ENCODE data around the gene FUT7.
"Not testable (repeated sequence)": the region's sequence is repeated elsewhere in the genome, so short reads cannot be mapped to it uniquely, and the experiment has no call there.

FUT7 gene

DNA sequence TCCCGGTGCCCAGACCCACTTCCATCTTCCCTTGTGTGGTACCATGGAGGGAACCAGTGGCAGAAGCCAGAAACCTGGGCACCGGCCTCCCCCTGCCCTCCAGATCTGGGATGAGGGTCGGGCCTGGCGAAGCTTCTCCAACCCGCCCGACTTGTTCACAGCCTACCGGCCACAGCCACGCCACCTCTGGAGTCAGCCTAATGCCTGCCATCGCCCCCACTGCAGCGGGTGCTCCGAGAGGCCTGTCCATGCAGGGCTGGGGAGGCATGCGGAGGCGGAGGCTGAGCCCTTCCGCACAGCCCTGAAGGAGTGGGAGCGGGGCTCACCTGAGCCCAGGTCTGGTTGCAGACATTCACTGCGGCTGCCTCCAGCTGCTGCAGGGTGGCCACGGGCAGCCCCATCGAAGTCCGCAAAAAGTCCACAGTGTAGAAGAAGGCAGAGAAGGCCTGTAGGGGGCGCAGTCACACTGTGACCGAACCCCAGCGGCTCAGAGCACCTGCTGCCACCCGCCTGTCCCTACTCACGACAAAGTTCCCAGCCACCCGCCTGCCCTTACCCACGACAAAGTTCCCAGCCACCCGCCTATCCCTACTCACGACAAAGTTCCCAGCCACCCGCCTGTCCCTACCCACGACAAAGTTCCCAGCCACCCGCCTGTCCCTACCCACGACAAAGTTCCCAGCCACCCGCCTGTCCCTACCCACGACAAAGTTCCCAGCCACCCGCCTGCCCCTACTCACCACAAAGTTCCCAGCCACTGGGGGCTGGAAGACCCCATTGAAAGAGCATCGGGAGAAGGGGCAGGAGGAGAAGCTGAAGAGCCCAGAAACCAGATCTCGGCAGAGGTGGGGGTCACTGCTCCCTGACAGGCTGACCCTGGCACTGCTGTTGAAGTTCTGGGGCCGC is 17.9 kb upstream of the FUT7 start:
- peak; percentile 59 for DNase-seq (ENCODE audit: low spot score)

DNA sequence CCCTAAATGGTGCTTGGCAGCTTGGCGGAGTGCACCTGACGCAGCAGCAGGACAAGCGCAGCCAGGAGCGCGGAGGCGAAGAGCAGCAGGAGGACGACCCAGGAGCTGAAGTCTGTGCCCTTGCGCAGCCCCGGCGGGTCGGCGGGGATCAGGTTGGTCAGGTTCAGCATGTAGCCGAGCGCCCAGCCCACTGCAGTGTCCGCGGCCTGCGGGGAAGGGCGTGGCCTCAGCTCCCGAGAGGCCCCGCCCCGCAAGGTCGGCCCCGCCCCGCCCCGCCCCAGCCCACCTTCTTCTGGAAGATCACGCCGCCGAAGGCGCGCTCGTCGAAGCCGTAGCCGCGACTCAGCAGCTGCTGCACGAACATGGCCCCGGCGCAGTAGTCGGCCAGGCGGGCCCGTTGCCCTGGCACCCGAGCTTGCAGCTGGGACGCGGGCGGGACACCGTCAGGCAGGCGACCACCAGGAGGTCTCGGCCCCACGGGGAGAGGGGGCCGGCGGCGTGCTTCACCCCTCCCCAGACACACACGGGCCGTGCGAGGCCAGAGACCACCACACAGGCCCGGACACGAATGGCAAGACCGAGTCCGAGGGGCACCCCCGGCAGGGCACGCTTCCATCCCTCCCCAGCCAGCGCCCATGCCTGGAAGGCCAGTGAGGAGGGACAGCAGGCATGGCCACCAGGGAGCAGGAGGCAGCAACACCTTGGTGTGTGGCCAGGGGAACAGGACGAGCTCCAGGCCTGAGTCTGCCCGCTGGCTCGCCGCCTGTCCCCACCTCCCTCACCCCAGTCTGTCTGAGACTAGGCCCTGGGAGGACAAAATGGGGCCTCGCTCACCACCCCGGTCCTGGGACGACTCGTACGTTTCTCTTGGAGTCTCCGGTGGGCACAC is 17.0 kb upstream of the FUT7 start:
- no peak for DNase-seq (ENCODE audit: low spot score)

DNA sequence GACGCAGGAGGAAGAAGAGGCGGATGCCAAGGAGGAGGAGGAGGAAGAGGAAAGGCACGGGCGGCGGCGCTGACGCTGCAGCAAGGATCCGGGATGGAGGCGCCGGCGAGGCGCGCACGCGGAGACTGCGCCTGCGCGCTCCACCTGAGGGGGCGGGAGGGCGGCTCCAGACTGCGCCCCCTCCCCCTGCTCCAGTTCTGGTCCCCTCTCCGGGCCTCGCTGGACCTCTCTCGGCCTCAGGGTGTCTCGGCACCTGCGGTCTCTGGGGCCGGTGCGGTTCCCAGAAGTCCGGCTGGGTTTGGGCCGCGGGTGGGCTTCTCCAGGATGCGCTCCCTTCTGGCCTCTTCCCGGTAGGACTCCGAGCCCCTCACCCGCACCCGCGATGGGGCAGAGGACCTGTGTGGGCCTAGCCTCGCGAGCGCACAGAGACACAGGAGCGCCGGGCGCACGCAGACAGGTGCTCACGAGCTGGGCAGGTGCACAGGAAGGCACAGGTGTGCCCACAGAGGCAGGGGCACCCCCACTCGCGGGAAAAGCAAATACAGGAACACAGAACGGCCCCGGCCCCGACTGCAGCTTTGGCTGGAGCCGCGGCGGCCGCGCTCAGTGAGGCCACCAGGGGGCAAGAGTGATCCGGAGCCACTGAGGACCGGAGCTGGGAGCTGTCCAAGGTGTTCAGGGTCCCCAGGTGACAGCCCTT is 14.3 kb upstream of the FUT7 start, which contains the start of gene NPDC1:
TSS of gene NPDC1 (minus strand) at position 90 of the 700 bp plus-strand sequence. CDS start 188 bp downstream, outside the sequence.
- DNase-seq (ENCODE audit: low spot score) = peak; percentile 90

DNA sequence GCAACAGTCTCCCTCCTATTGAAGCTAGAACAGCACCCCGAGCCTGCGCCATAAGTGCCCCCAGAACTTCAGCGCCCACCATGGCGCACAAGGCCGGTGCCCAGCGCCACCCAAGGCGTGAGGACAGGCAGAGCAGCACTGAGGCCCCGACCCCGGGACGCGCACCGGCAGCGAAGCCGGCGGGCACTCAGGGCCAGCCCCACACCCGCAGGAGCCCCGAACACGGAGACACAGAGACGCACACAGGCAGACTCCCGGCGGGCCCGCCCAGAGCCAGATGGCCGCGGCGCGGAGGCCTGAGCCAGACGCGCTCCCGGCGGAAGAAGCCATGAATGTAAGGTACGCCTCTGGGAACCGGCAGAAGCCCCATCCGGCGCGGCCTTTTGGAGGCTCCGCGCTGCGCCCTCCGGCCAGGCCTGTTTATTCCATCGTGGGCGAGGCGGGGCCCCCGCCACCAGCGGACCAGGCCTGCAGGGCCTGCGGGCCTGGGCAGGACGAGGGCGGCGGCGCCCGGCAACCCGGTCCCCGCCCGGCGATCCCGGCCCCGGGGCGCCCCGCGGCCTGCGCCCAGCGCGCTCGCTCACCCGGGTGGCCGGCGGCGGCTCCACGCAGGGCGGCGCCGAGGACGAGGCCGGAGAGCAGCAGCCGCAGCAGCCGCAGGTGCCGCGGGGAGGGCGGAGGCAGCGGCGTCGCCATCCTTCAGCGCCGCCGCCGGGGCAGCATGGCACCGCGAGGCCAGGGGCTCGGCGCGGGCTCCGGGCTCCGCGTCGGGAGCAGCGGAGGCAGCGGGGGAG is 13.6 kb upstream of the FUT7 start:
- DNase-seq (ENCODE audit: low spot score) = no peak

DNA sequence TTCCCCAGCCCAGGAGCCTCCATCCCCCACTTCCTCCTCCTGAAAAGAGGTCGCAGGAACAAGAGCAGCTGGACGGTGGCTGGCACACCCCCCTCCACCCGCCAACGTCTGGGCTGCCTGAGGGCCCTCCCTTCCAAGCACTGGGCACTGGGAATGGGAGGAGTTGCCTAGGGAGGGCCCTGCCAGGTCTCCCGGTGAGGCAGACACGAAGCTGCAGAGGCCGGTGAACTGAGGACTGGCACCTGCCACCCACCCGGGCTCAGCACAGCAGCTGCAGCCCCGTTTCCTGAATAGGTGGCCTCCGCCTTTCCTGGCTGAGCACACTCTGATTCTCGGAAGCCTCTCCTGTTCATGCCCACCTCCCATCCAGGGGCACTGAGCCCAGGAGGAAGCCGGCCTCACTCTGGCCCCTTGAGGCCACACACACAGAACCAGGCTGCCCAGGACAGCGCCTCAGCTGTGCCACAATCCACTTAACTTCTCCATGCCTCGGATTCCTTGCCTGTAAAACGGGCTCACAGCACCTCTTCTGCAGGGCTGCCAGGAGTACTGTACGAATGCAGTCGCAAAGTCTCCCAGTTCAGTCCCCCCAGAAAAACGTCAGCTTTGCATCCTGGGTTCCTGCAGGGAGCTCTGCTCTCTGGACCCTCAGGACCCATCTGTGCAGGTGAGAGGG is 12.8 kb upstream of the FUT7 start:
- DNase-seq (ENCODE audit: low spot score) = no peak

DNA sequence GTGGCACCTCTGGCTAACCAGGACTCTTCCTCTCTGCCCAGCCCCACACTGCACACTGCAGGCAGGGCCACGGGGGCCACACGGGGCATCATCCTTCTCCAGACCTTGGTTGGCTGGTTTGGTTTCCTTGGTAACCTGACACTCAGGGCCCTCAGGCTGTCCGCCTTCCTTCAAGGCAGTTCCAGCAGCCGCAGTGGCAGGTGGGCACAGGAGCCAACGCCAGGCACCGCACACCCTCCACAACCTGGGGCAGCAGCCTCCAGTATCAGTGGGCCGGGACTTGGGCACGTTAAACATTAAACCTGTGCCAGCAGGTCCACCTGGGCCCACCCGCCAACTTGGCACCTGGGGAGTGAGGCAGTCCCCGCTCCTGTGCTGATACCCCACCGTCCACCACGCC is 12.1 kb upstream of the FUT7 start:
- DNase-seq (ENCODE audit: low spot score) = no peak

DNA sequence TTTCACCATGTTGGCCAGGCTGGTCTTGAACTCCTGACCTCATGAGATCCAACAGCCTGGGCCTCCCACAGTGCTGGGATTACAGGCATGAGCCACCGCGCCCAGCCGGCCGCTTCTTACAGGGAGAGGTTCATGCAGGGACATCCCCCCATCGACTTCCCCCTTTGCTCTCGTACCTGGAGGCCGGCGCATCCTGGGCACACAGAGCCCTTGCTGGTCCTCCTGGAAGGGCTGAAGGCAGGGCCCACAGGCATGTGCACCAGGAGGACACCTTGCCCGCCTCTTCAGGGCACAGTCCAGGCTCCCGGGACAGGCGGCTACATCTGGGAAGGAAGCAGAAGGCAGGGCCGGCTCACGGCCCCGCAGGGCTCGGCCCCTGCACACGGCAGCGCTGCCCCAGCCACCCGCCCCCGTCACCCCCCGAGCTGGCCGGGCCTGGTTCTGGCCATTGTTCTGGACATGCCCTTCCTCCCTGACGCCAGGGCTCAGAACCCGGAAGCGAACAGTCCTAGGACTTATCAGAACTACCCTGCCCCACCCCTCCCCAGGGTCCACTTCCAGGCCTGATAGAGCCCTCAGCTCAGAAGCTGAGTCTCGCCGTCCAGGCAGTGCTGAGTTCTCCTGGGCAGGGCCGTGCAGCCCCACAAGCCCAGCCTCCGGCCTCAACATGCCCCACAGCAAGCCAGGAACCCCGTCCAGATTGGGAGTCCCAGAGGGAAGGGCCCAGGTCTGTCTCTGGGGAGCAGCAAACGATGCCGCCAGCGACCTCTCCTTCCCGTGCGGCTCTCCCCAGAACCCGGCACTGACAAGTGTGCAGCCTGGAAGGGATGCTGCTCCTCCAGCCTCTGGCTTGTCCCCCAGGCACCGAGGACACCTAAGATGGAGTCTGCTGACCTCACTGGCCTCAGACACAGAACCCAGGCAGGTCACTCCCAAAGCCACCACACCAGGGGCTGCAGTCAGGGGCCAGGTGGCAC is 11.2 kb upstream of the FUT7 start:
- DNase-seq (ENCODE audit: low spot score) = no peak

DNA sequence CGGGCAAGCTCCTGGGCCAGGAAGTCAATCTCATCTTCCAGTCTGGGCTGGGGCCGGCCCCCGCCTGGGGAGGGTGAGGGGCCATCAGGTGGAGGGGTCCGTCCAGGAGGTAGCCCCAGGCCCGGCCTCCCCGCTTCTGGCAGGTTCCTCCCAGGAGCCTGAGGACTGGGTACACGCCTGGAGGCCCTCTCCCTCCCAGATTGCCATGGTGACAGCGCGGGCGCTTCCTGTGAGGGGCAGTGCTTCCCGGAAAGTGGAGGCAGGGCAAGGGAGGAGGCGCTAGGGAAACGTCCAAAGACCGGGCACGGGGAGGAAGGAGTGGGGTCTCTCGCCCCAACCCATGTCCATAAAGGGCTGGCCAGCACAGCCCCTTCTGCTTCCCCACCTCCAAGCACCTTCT is 9.2 kb upstream of the FUT7 start:
- no peak for DNase-seq (ENCODE audit: low spot score)

DNA sequence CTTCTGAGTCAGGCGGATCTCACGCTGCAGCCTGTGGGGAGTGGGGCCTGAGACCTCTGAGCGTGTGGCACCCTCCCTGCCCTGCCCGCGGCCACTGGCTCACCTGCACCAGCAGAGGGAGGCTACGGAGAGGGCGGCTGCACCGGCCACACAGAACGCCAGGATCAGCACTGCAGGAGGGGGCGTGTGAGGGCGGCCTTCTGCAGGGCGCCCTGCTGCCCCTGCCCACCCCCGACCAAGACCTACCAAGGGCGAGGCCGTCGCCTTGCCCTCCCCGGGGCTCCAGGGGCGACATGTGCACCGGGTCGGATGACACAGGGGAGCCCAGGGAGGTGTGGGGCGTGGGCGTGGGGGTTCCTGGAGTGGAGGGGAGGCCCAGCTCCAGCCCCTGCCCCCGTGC is 8.7 kb upstream of the FUT7 start:
- no peak for DNase-seq (ENCODE audit: low spot score)

DNA sequence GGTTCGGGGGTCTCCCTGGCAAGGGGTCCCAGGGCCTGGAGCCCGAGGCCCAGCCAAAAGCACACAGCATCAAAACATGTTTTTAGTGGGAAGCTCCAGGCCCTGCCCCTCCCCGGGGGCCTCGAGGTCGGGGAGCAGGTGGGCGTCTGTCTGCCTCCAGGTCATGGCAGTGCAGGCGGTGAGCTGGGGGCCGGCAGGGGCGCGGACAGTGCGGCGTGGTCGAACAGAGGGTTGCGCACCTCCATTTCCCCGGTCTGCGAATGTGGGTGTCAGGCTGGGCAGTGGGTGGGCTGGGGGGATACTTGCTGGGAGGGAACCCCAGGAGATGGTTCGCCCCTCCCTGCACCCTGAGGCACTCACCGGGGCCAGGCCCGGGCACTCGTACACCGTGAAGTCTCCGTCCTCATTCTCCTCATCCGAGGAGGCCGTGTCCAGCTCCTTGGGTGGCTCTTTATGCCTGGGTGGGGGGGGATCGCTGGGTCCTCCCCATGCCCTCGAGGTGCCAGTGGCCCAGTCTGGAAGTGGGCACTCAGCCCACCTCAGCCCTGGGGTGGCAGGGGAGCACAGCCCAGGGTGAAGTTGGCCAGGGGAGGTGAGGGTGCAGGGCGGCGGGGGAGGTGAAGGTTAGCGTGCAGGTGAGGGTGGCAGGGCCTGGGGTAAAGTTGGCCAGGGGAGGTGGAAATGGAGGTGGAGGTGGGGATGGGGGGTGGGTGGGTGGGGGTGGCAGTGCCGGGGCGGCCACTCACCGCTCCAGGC is 7.9 kb upstream of the FUT7 start:
- DNase-seq (ENCODE audit: low spot score) = no peak

DNA sequence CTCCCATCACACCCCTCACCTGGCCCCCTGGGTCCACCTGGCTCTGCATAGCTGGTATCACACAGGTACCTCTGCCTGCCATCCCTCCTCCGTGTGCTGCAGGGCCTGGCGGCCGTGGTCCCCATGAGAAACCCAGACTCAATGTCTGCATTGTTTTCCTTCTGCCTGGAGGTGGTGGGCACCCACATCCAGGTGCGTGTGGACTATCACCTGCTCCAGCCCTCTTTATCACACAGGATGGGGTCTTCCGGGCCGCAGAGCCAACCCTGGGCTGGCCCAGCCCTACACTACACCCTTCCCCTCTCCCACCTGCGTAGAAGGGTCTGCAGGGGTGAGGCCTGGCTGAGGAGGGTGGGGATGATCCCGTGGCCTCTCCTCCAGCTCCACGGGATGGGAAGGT is 7.0 kb upstream of the FUT7 start:
- no peak for DNase-seq (ENCODE audit: low spot score)

DNA sequence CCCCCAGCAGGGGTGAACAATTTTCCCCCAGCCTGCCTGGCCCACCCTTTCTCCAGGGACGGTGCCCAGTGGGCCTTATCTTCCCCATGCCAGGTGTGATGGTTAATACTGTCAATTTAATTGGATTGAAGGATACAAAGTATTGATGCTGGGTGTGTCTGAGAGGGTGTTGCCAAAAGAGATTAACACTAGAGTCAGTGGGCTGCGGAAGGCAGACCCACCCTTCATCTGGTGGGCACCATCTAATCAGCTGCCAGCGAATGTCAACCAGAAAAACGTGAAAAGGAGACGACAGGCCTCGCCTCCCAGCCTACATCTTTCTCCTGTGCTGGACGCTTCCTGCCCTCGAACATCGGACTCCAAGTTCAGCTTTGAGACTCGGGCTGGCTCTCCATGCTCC is 5.6 kb upstream of the FUT7 start:
- DNase-seq (ENCODE audit: low spot score) = no peak

DNA sequence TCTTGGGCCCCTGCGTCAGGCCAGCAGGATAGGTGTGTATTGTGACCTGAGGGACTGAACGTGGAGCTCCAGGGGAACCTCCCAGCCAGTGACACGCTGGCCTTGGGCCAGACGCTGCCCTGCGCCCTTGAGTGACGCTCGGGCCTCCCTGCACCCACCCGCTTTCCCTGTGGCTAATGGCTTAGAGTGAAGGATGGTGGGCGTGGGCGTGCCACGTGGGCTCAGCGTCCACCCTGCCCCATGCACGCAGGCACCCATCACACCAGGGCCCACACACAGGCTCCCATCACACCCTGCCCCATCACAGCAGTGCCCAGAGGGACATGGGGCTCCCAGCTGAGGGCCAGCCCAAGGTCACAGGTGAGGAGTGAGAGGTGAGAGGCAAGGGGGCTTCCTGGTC is 5.1 kb upstream of the FUT7 start:
- DNase-seq (ENCODE audit: low spot score) = no peak

DNA sequence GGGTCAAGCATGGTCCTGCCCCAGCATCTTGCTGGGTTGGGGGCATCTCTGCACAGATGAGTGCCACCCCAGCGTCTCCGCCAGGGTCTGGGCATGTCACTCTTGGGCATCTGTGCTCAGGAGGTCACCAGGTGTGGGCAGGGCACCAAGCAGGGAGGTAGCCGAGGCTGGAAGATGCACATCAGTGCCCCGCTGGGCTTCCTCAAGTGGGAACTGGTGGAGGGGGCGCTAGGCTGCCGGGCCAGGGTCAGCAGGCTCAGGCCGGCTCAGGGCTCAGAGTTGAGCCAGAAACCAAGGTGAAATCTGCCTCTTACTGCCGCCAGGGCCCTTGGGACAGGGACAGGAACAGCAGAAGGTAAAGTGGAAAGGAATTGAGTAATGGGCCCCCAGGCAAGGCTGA is 4.0 kb upstream of the FUT7 start:
- no peak for DNase-seq (ENCODE audit: low spot score)

DNA sequence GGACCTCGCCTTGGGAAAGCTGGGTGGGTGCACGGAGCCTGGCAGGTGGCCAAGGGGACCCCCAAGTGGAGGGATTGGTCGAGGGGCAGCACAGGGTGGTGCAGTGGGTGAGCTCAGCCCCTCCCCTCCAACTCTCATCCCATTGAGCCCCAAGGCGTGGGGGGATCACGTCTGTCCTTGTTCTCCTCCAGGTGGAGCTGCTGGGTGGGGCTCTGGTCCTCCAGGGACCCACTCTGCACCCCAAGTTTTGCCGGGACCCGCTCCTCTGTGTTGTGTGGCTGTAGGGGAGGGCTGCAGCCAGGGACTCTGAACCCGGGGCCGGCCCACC is 3.6 kb upstream of the FUT7 start:
- DNase-seq (ENCODE audit: low spot score) = no peak

DNA sequence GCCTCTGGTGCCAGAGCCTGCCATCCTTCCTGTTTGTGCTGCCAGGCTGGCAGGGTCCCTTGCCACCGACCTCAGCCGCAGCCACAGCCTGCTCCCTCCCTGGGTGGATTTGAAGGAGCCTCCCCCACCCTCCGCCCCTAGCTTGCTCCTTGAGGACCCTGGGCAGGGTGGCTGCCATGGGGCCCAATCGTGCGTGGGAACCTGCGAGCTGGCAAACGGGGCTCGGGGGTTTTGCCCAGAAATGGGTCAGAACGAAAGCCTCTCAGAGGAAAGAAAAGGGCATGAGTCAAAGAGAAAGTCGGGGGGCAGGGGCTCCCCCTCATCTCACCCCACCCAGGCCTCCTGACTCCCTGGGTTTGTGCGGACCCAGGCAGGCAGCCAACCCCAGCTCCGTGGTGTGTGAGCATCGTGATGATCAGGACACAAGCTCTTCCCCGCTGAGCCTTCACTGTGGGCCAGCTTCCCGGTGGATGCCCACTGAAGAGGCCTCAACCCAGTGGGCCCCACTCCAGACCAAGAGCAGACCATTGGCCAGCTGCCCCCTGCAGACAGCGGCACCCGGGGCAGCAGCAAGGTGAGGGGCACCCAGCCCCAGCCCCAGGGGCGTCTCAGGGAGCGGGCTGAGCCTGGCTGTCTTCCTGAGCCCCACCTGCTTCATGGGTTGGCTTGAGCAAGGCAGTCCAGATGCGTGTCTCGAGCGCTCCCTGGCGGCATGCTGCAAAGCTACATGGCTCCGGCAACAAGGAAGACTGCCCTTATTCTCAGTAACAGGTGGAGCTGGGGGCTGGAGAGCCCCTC is 3.0 kb upstream of the FUT7 start:
- DNase-seq (ENCODE audit: low spot score) = peak; percentile 87

DNA sequence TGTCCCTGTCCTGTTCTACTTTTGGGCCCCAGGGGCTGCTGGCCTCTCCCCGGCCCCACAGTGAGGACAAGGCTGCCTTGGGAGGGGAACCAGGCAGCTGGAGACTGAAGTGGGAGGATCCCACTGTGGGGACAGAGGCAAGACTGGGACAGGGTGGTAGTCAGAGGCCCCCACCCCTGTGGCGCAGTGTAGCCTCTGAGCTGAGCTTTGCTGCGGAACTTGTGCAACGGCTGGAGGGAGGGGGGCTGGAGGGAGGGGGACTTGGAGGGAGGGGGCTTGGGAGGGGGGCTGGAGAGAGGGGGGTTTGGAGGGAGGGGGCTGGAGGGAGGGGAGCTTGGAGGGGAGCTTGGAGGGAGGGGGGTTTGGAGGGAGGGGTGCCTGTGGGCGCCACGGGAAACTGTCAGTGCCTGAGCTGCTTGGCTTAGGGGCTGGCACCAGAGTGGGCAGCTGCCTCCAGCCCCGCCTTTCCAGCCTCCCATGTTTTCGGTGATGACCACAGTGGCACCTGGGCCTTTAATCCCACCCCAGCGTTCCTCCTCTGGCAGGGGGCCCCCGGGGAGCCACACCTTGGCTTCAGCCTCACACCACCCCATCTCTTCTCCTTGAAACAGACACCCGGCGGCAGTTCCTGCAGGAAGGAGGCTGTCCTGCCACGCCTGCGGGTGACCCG is 2.3 kb upstream of the FUT7 start:
- DNase-seq (ENCODE audit: low spot score) = no peak

DNA sequence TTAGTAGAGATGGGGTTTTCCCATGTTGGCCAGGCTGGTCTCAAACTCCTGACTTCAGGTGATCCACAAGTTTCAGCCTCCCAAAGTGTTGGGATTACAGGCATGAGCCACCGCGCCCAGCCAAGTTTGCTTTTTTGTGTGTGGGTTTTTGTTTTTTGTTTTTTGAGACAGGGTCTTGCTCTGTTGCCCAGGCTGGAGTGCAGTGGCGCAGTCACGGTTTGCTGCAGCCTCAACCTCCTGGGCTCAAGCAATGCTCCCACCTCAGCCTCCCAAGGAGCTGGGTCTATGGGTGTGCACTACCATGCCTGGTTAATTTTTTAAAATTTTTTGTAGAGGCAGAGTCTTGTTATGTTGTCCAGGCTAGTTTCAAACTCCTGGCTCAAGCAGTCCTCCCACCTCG is 1.6 kb upstream of the FUT7 start:
- not testable (repeated sequence) for DNase-seq (ENCODE audit: low spot score)

Measured in COLO829 (cell line).